ENCODE results near the gene CLN6. TPM values are rescaled to one million over a fixed set of nuclear protein-coding genes. Genes with fewer than 3 reads are reported as not detected.
A peak's percentile ranks its signal among the peaks of the same experiment; 100 is the strongest.
"Not testable (repeated sequence)": the region's sequence is repeated elsewhere in the genome, so short reads cannot be mapped to it uniquely, and the experiment has no call there.

CLN6 gene
- total RNA-seq, 1 donor from 2014 or later: 18.5 TPM

GRCh38 chr15:68186671-68187397, 42.7 kb downstream of the CLN6 start:
- peak; percentile 71 for ATAC-seq

- ATAC-seq: no peak
These were observed 44.7 kb downstream of the CLN6 start for GRCh38 chr15:68184616-68185480.

GRCh38 chr15:68183616-68184315, 45.8 kb downstream of the CLN6 start:
- no peak for ATAC-seq

- no peak for ATAC-seq
These were observed 51.8 kb downstream of the CLN6 start for GRCh38 chr15:68177742-68178141.

- ATAC-seq: no peak
These were observed 52.9 kb downstream of the CLN6 start for GRCh38 chr15:68176601-68177000.

GRCh38 chr15:68175526-68175925, 54.0 kb downstream of the CLN6 start:
- ATAC-seq: no peak

- no peak for ATAC-seq
These were observed 56.4 kb downstream of the CLN6 start for GRCh38 chr15:68173119-68173518.

- ATAC-seq: not testable (repeated sequence)
These were observed 57.5 kb downstream of the CLN6 start for GRCh38 chr15:68172037-68172436.

GRCh38 chr15:68166847-68167246, 62.7 kb downstream of the CLN6 start:
- ATAC-seq: no peak

- ATAC-seq: no peak
These were observed 66.3 kb downstream of the CLN6 start for GRCh38 chr15:68163191-68163590.

GRCh38 chr15:68158046-68158628, 71.4 kb downstream of the CLN6 start:
- no peak for ATAC-seq

GRCh38 chr15:68157074-68157473, 72.5 kb downstream of the CLN6 start:
- no peak for ATAC-seq

Other genes with a start within 250 kb of the CLN6 start
- 24.4 TPM for gene PIAS1, start 175.4 kb downstream of the CLN6 start, total RNA-seq
- 2.9 TPM for gene CALML4, start 24.4 kb downstream of the CLN6 start, total RNA-seq
- gene FEM1B, start 48.0 kb upstream of the CLN6 start, total RNA-seq: 46.8 TPM
- gene ITGA11, start 202.4 kb upstream of the CLN6 start, total RNA-seq: 0.48 TPM